H1 (cell line): ENCODE results near the gene PRDM10. TPM values are rescaled to one million over a fixed set of nuclear protein-coding genes. Genes with fewer than 3 reads are reported as not detected.

Experiments used
- CTCF ChIA-PET: fragments of 300-600 bp; sonication (Branson Sonifier 250); formaldehyde crosslinking; loops from one replicate; lab custom pipeline; 2021; ENCODE audit not compliant: partially characterized antibody; lab: Charles Lee
- POLR2A ChIA-PET: fragments of 300-600 bp; sonication (Branson Sonifier 250); formaldehyde crosslinking; loops from one replicate; lab custom pipeline; 2021; ENCODE audit warnings: inconsistent platforms; ENCODE audit not compliant: partially characterized antibody; lab: Charles Lee
- DNase-seq, 2 experiments: peaks; one replicate each; pipeline versions ENCODE4 v3.0.0 to v3.0.0-alpha.2; 2010 to 2022; ENCODE audit warnings: low spot score in 2 of 2, low read depth in 1 of 2, mixed read lengths in 1 of 2
- FAIRE-seq: peaks from 2 replicates; lab custom pipeline; 2011; peaks lifted over from hg19 to GRCh38; lab: Jason Lieb, UNC
- H2AFZ ChIP-seq: 2 replicates; pipeline ENCODE4 v1.8.1; 2012; ENCODE audit warnings: low read length, inconsistent platforms
- H2AK5ac ChIP-seq: 2 replicates; pipeline ENCODE4 v1.6.1; 2013; ENCODE audit warnings: low read depth, low read length
- H2BK120ac ChIP-seq: replicated peaks from 2 replicates; pipeline ENCODE3; 2013; ENCODE audit warnings: low read depth, low read length, inconsistent platforms
- H2BK12ac ChIP-seq: 2 replicates; pipeline ENCODE4 v1.6.1; 2013; ENCODE audit warnings: low read depth, low read length
- H2BK15ac ChIP-seq: 2 replicates; pipeline ENCODE4 v1.6.1; 2013; ENCODE audit warnings: low read length
- H2BK20ac ChIP-seq: 2 replicates; pipeline ENCODE4 v1.6.1; 2013; ENCODE audit warnings: low read length
- H2BK5ac ChIP-seq: 2 replicates; pipeline ENCODE4 v1.6.1; 2013; ENCODE audit warnings: low read depth, low read length
- H3K14ac ChIP-seq: 2 replicates; pipeline ENCODE4 v1.6.1; 2013; ENCODE audit warnings: inconsistent platforms; ENCODE audit not compliant: insufficient read length
- H3K18ac ChIP-seq: 2 replicates; pipeline ENCODE4 v1.6.1; 2013; ENCODE audit warnings: low read length; ENCODE audit errors: extremely low read depth
- H3K23ac ChIP-seq: 2 replicates; pipeline ENCODE4 v1.6.1; 2013; ENCODE audit warnings: inconsistent platforms; ENCODE audit not compliant: insufficient read length
- H3K23me2 ChIP-seq: 2 replicates; pipeline ENCODE4 v1.6.1; 2013; ENCODE audit warnings: low read depth, low read length
- H3K27ac ChIP-seq: 2 replicates; pipeline ENCODE4 v1.6.1; 2011; ENCODE audit warnings: low read depth, low read length, inconsistent platforms
- H3K27me3 ChIP-seq, 4 experiments: replicated peaks in 1 of 4; 1 replicate in 1 of 4; 2 replicates in 3 of 4; pipeline versions ENCODE4 v1.6.1 to v1.8.1; 2011 to 2013; ENCODE audit warnings: low read length in 3 of 4, mild to moderate bottlenecking in 3 of 4, inconsistent platforms in 2 of 4, mixed read lengths in 2 of 4, moderate library complexity in 1 of 4; ENCODE audit not compliant: control insufficient read depth in 3 of 4, insufficient read depth in 3 of 4; ENCODE audit errors: extremely low read depth in 1 of 4
- H3K36me3 ChIP-seq, 4 experiments: 2 replicates each; pipeline versions ENCODE4 v1.6.1 to v1.8.1; 2011 to 2013; ENCODE audit warnings: mild to moderate bottlenecking in 4 of 4, low read length in 3 of 4, moderate library complexity in 2 of 4, control low read depth in 1 of 4, inconsistent platforms in 1 of 4; ENCODE audit not compliant: insufficient read depth in 4 of 4, control insufficient read depth in 2 of 4
- H3K4ac ChIP-seq: replicated peaks from 2 replicates; pipeline ENCODE3; 2013; ENCODE audit warnings: low read length, low read depth, mixed read lengths, inconsistent platforms; ENCODE audit not compliant: insufficient read length
- H3K4me1 ChIP-seq, 4 experiments: replicated peaks in 1 of 4; 1 replicate in 1 of 4; 2 replicates in 3 of 4; pipeline versions ENCODE4 v1.6.1 to v1.8.1; 2011 to 2013; ENCODE audit warnings: low read length in 3 of 4, inconsistent platforms in 2 of 4, mixed read lengths in 1 of 4; ENCODE audit not compliant: insufficient read depth in 4 of 4, control insufficient read depth in 3 of 4
- H3K4me2 ChIP-seq, 2 experiments: 2 replicates each; pipeline versions ENCODE4 v1.6.1 to v1.8.1; 2011 to 2013; ENCODE audit warnings: low read depth in 2 of 2, low read length in 2 of 2, control low read depth in 1 of 2, inconsistent platforms in 1 of 2, mild to moderate bottlenecking in 1 of 2; ENCODE audit not compliant: insufficient read depth in 1 of 2
- H3K4me3 ChIP-seq, 4 experiments: fragments of 200-600, 300-600 bp in 1 of 4; sonication (generic), shearing (Covaris generic), sonication (Bioruptor Twin) in 1 of 4; 2 replicates each; pipeline versions ENCODE4 v1.5.1 to v1.8.1; 2011 to 2016; ENCODE audit warnings: low read length in 4 of 4, low read depth in 3 of 4, control low read depth in 2 of 4, inconsistent platforms in 2 of 4, mild to moderate bottlenecking in 2 of 4, mixed read lengths in 1 of 4, moderate library complexity in 1 of 4; ENCODE audit not compliant: insufficient read depth in 2 of 4; ENCODE audit errors: extremely low read depth in 1 of 4
- H3K56ac ChIP-seq: replicated peaks from 2 replicates; pipeline ENCODE3; 2013; ENCODE audit warnings: low read depth, mild to moderate bottlenecking, mixed read lengths, low read length, inconsistent platforms; ENCODE audit not compliant: insufficient read length
- H3K79me1 ChIP-seq: 2 replicates; pipeline ENCODE4 v1.6.1; 2013; ENCODE audit warnings: low read depth, low read length, control low read depth
- H3K79me2 ChIP-seq, 2 experiments: 2 replicates each; pipeline versions ENCODE4 v1.6.1 to v1.8.1; 2012 to 2013; ENCODE audit warnings: low read length in 2 of 2, mild to moderate bottlenecking in 2 of 2, inconsistent platforms in 1 of 2; ENCODE audit not compliant: insufficient read depth in 2 of 2, control insufficient read depth in 1 of 2
- H3K9ac ChIP-seq, 4 experiments: replicated peaks in 1 of 4; 1 replicate in 1 of 4; 2 replicates in 3 of 4; pipeline versions ENCODE4 v1.6.1 to v1.8.1; 2011 to 2013; ENCODE audit warnings: low read depth in 3 of 4, low read length in 3 of 4, control low read depth in 2 of 4, mild to moderate bottlenecking in 2 of 4, moderate library complexity in 2 of 4, inconsistent platforms in 1 of 4; ENCODE audit errors: extremely low read depth in 1 of 4
- H3K9me3 ChIP-seq, 2 experiments: 2 replicates each; pipeline versions ENCODE4 v1.6.1 to v1.8.1; 2012 to 2013; ENCODE audit warnings: mild to moderate bottlenecking in 2 of 2, moderate library complexity in 2 of 2, control low read depth in 1 of 2, inconsistent platforms in 1 of 2, low read depth in 1 of 2, low read length in 1 of 2, mixed read lengths in 1 of 2; ENCODE audit not compliant: insufficient read depth in 2 of 2
- H4K20me1 ChIP-seq, 2 experiments: replicated peaks in 1 of 2; 2 replicates each; pipeline versions ENCODE3 to v1.8.1; 2011 to 2013; ENCODE audit warnings: inconsistent platforms in 2 of 2, low read length in 2 of 2, mild to moderate bottlenecking in 1 of 2; ENCODE audit not compliant: insufficient read depth in 2 of 2, control insufficient read depth in 1 of 2
- H4K5ac ChIP-seq: 2 replicates; pipeline ENCODE4 v1.6.1; 2013; ENCODE audit warnings: low read length, low read depth, mixed read lengths, inconsistent platforms; ENCODE audit not compliant: insufficient read length
- H4K8ac ChIP-seq: 2 replicates; pipeline ENCODE4 v1.8.0; 2013; ENCODE audit warnings: mild to moderate bottlenecking, moderate library complexity, low read length, inconsistent platforms; ENCODE audit not compliant: insufficient read depth; ENCODE audit errors: extremely low read depth
- H4K91ac ChIP-seq: replicated peaks from 2 replicates; pipeline ENCODE3; 2013; ENCODE audit warnings: low read length, mixed read lengths, inconsistent platforms; ENCODE audit not compliant: insufficient read length
- KDM5A ChIP-seq: fragments of 200-600 bp; IDR thresholded peaks from 2 replicates; pipeline ENCODE4 v1.7.1; 2012; ENCODE audit warnings: mild to moderate bottlenecking, low read length, inconsistent platforms, mixed read lengths
- MAFK ChIP-seq: IDR thresholded peaks from 2 replicates; pipeline ENCODE4 v1.6.1; 2012; ENCODE audit warnings: low read depth, mild to moderate bottlenecking, improper control_type of control experiment, low read length
- WGBS, 2 experiments: shearing (Covaris generic) in 1 of 2; methylation state at CpG; one replicate each; pipeline versions ENCODE4 v1.1.6 to v1.1.7; 2013 to 2015; ENCODE audit warnings: low lambda C conversion rate in 2 of 2, mixed read lengths in 2 of 2, inconsistent platforms in 1 of 2, low coverage in 1 of 2, missing lambda C conversion rate in 1 of 2; ENCODE audit not compliant: insufficient replicate concordance in 2 of 2, insufficient coverage in 1 of 2, insufficient read length in 1 of 2; ENCODE audit errors: extremely low coverage in 1 of 2, missing lambda C conversion rate in 1 of 2; 5-methylcytosine and 5-hydroxymethylcytosine counted together
- polyA plus RNA-seq, 7 experiments: library from polyadenylated mRNA; depleted of rRNA in 3 of 7; stranded (reverse) in 5 of 7; unstranded in 2 of 7; fragments of >200 nt in 5 of 7; fragments of 200-250 nt in 2 of 7; gene quantifications; 1 replicate in 5 of 7; 2 replicates in 1 of 7; 4 replicates in 1 of 7; pipeline versions ENCODE4 v1.2.1 to v1.2.3, GENCODE V29; 2011 to 2013; ENCODE audit warnings: missing spikeins in 2 of 7, mixed read lengths in 2 of 7
- total RNA-seq: library from RNA; stranded (reverse); fragmentation: NEBNext Ultra II Directional; extraction: Animal tissue kit (Norgen Biotek cat#: 25700); gene quantifications from 2 replicates; pipeline ENCODE4 v1.2.1, GENCODE V29; 2021

The PRDM10 gene
- total and polyA plus RNA-seq, 2 of the 8 experiments (the other 6 are each of a cell fraction or from before 2014, with no cell fraction given): 15.5 to 19.2 TPM

- Histone ChIP-seq H4K5ac (no peak overlapping the region), H3K23ac (no peak overlapping the region), H3K27me3 (no peaks in the 10 kb centered on the region; a peak in 1 of 7 replicates), H3K79me1 (no peaks in the 10 kb centered on the region), H4K20me1 (peaks cover 3 to 4% of the 10 kb centered on the region in 2 experiments)
- TF ChIP-seq MAFK: peak; percentile 84; the same call in 1 of the 2 replicates
- no peak for TF ChIP-seq KDM5A
- TF ChIP-seq, all 59 proteins: peak for 1
- Histone ChIP-seq H3K36me3 (no peaks in the 10 kb centered on the region), H3K23me2 (no peaks in the 10 kb centered on the region; the same call in 1 of the 2 replicates), H3K9ac (no peak overlapping the region), H4K8ac (peak overlapping the region; percentile 75; the same call in 1 of the 2 replicates), H2BK15ac (no peak overlapping the region), H4K91ac (no peak overlapping the region), H3K4me1 (no peaks in the 10 kb centered on the region; a peak in 1 of 7 replicates), H2AFZ (no peak overlapping the region), H3K4me2 (no peak overlapping the region), H2BK120ac (no peak overlapping the region), H2BK20ac (no peak overlapping the region), H3K4me3 (no peak overlapping the region), H3K14ac (no peak overlapping the region), H3K27ac (no peak overlapping the region), H3K4ac (no peak overlapping the region), H3K79me2 (peaks cover 0 to 11% of the 10 kb centered on the region in 2 experiments; a peak in 2 of 4 replicates), H2BK5ac (no peak overlapping the region), H3K56ac (no peak overlapping the region), H3K9me3 (no peaks in the 10 kb centered on the region), H2BK12ac (no peak overlapping the region), H3K18ac (no peak overlapping the region), H2AK5ac (no peak overlapping the region)
- ChIA-PET CTCF (interaction anchor here (1.0 to 1.9 kb wide), 7 partner anchors 13 to 90 kb away, joined by 3 to 5 read pairs (median 3); no protein-coding TSS in a partner anchor), POLR2A (no interaction called here)
- no peak for FAIRE-seq
- 84% methylated on average over 9 of the region's 9 CpGs; no CpG with 5 or more reads in 1 of the 2 experiments for WGBS, 2 experiments
- DNase-seq: no peak
These were observed 33.8 kb downstream of the PRDM10 start for GRCh38 chr11:129968591-129969419.
